SK-N-SH (cell line): Measurements from ENCODE around the gene LAMB1.

Source experiments
- CHD2 ChIP-seq: fragments of 150-350 bp; IDR thresholded peaks from 2 replicates; pipeline ENCODE4 v1.6.1; 2018; ENCODE audit warnings: low read length; ENCODE audit not compliant: partially characterized antibody
- EZH2phosphoT487 ChIP-seq: fragments of 200-600 bp; sonication (generic); IDR thresholded peaks from 2 replicates; pipeline ENCODE4 v1.6.1; 2017; ENCODE audit warnings: low read depth, mixed run types, mild to moderate bottlenecking, antibody characterized with exemption, moderate library complexity, borderline replicate concordance
- FOXM1 ChIP-seq: IDR thresholded peaks from 2 replicates; pipeline ENCODE4 v1.4.0; 2012; ENCODE audit warnings: low read depth, mild to moderate bottlenecking
- GABPA ChIP-seq: IDR thresholded peaks from 2 replicates; pipeline ENCODE4 v1.4.0; 2012; ENCODE audit warnings: low read depth, mild to moderate bottlenecking
- POLR2AphosphoS5 ChIP-seq: IDR thresholded peaks from 2 replicates; pipeline ENCODE4 v1.6.1; 2012; ENCODE audit warnings: low read depth, low read length
- RXRA ChIP-seq: IDR thresholded peaks from 2 replicates; pipeline ENCODE4 v1.4.0; 2012; ENCODE audit warnings: low read depth, mild to moderate bottlenecking, borderline replicate concordance
- TAF1 ChIP-seq: IDR thresholded peaks from 2 replicates; pipeline ENCODE4 v1.6.1; 2012; ENCODE audit warnings: low read depth, mild to moderate bottlenecking, low read length, moderate library complexity, borderline replicate concordance
- TCF12 ChIP-seq: IDR thresholded peaks from 2 replicates; pipeline ENCODE4 v1.4.0; 2012
- TF ChIP-seq, protein P1 (sequence below): fragments of 200-600 bp; sonication (generic); IDR thresholded peaks from 2 replicates; pipeline ENCODE4 v1.6.1; 2017; ENCODE audit warnings: antibody characterized with exemption, mild to moderate bottlenecking, moderate library complexity
- TF ChIP-seq, protein P2 (sequence below): IDR thresholded peaks from 2 replicates; pipeline ENCODE4 v1.4.0; 2012; ENCODE audit warnings: low read depth
- TF ChIP-seq, protein P3 (sequence below): IDR thresholded peaks from 2 replicates; pipeline ENCODE4 v1.6.1; 2012; ENCODE audit warnings: mild to moderate bottlenecking, low read depth, low read length, moderate library complexity

DNA sequence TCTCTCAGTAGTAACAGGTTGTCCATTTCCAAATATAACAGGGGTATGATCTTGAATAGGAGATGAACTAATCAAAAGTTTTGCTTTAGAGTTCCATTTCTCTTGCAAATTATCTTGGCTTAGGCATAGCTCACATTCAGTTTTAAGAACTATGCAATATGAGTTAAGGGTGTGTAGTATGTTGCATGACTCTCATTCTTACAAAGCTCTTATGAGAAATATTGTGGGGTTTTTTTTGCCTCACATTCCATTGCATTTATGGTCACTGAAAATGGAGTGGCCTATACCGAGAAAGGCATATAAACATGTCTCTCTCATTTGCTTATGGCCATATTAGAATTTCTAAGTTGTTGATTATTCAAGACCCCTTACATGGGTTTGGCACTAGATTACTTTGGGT lies 48.5 kb upstream of the LAMB1 start:
- TF ChIP-seq, protein P1, sequence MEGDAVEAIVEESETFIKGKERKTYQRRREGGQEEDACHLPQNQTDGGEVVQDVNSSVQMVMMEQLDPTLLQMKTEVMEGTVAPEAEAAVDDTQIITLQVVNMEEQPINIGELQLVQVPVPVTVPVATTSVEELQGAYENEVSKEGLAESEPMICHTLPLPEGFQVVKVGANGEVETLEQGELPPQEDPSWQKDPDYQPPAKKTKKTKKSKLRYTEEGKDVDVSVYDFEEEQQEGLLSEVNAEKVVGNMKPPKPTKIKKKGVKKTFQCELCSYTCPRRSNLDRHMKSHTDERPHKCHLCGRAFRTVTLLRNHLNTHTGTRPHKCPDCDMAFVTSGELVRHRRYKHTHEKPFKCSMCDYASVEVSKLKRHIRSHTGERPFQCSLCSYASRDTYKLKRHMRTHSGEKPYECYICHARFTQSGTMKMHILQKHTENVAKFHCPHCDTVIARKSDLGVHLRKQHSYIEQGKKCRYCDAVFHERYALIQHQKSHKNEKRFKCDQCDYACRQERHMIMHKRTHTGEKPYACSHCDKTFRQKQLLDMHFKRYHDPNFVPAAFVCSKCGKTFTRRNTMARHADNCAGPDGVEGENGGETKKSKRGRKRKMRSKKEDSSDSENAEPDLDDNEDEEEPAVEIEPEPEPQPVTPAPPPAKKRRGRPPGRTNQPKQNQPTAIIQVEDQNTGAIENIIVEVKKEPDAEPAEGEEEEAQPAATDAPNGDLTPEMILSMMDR, result no peak
- TF ChIP-seq RXRA, result no peak
- TF ChIP-seq, protein P2, sequence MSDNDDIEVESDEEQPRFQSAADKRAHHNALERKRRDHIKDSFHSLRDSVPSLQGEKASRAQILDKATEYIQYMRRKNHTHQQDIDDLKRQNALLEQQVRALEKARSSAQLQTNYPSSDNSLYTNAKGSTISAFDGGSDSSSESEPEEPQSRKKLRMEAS, result no peak
- no peak for TF ChIP-seq EZH2phosphoT487
- TF ChIP-seq, protein P3, sequence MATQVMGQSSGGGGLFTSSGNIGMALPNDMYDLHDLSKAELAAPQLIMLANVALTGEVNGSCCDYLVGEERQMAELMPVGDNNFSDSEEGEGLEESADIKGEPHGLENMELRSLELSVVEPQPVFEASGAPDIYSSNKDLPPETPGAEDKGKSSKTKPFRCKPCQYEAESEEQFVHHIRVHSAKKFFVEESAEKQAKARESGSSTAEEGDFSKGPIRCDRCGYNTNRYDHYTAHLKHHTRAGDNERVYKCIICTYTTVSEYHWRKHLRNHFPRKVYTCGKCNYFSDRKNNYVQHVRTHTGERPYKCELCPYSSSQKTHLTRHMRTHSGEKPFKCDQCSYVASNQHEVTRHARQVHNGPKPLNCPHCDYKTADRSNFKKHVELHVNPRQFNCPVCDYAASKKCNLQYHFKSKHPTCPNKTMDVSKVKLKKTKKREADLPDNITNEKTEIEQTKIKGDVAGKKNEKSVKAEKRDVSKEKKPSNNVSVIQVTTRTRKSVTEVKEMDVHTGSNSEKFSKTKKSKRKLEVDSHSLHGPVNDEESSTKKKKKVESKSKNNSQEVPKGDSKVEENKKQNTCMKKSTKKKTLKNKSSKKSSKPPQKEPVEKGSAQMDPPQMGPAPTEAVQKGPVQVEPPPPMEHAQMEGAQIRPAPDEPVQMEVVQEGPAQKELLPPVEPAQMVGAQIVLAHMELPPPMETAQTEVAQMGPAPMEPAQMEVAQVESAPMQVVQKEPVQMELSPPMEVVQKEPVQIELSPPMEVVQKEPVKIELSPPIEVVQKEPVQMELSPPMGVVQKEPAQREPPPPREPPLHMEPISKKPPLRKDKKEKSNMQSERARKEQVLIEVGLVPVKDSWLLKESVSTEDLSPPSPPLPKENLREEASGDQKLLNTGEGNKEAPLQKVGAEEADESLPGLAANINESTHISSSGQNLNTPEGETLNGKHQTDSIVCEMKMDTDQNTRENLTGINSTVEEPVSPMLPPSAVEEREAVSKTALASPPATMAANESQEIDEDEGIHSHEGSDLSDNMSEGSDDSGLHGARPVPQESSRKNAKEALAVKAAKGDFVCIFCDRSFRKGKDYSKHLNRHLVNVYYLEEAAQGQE, result no peak
- TF ChIP-seq POLR2AphosphoS5, result no peak
- TF ChIP-seq CHD2, result no peak
- no peak for TF ChIP-seq TAF1
- no peak for TF ChIP-seq GABPA
- no peak for TF ChIP-seq FOXM1
- TF ChIP-seq TCF12, result no peak
